ENCODE data around the gene ZC2HC1B. TPM values are rescaled to one million over a fixed set of nuclear protein-coding genes. Genes with fewer than 3 reads are reported as not detected.

ZC2HC1B gene
- total and polyA plus RNA-seq, 2 of the 8 experiments (the other 6 are each of a cell fraction or from before 2014, with no cell fraction given) = not detected

- Histone ChIP-seq H2BK120ac (replicated peaks; ENCODE audit: low read depth, low read length) (no peak overlapping the region), H3K27me3 (replicated peaks in 1 of 4; ENCODE audit: control insufficient read depth in 3 of 4, extremely low read depth in 1 of 4, insufficient read depth in 3 of 4, low read length in 3 of 4) (no peaks in the 10 kb centered on the region), H2BK20ac (ENCODE audit: low read length) (no peak overlapping the region), H4K91ac (replicated peaks; ENCODE audit: insufficient read length, low read length) (no peak overlapping the region), H3K18ac (ENCODE audit: extremely low read depth, low read length) (no peak overlapping the region), H3K4me3 (ENCODE audit: extremely low read depth in 1 of 4, insufficient read depth in 2 of 4, low read depth in 3 of 4, low read length in 4 of 4) (no peak overlapping the region), H3K9ac (replicated peaks in 1 of 4; ENCODE audit: extremely low read depth in 1 of 4, low read depth in 3 of 4, low read length in 3 of 4) (no peak overlapping the region), H2AK5ac (ENCODE audit: low read depth, low read length) (no peak overlapping the region), H4K20me1 (replicated peaks in 1 of 2; ENCODE audit: control insufficient read depth in 1 of 2, insufficient read depth in 2 of 2, low read length in 2 of 2) (no peaks in the 10 kb centered on the region), H2AFZ (ENCODE audit: low read length) (no peak overlapping the region), H3K4me2 (ENCODE audit: insufficient read depth in 1 of 2, low read depth in 2 of 2, low read length in 2 of 2) (no peak overlapping the region), H3K14ac (ENCODE audit: insufficient read length) (no peak overlapping the region), H3K4ac (replicated peaks; ENCODE audit: insufficient read length, low read depth, low read length) (no peak overlapping the region), H3K4me1 (replicated peaks in 1 of 4; ENCODE audit: control insufficient read depth in 3 of 4, insufficient read depth in 4 of 4, low read length in 3 of 4) (no peaks in the 10 kb centered on the region), H3K36me3 (ENCODE audit: control insufficient read depth in 2 of 4, insufficient read depth in 4 of 4, low read length in 3 of 4) (peaks cover 0 to 26% (median 0%) of the 10 kb centered on the region in 4 experiments; a peak in 1 of 8 replicates), H3K56ac (replicated peaks; ENCODE audit: insufficient read length, low read depth, low read length) (no peak overlapping the region), H3K23ac (ENCODE audit: insufficient read length) (no peak overlapping the region), H3K23me2 (ENCODE audit: low read depth, low read length) (no peaks in the 10 kb centered on the region), H2BK15ac (ENCODE audit: low read length) (no peak overlapping the region), H4K8ac (ENCODE audit: extremely low read depth, insufficient read depth, low read length) (no peak overlapping the region), H3K79me1 (ENCODE audit: low read depth, low read length) (no peaks in the 10 kb centered on the region), H2BK12ac (ENCODE audit: low read depth, low read length) (no peak overlapping the region), H3K79me2 (ENCODE audit: control insufficient read depth in 1 of 2, insufficient read depth in 2 of 2, low read length in 2 of 2) (no peaks in the 10 kb centered on the region), H4K5ac (ENCODE audit: insufficient read length, low read depth, low read length) (no peak overlapping the region), H2BK5ac (ENCODE audit: low read depth, low read length) (no peak overlapping the region), H3K27ac (ENCODE audit: low read depth, low read length) (no peak overlapping the region), H3K9me3 (ENCODE audit: insufficient read depth in 2 of 2, low read depth in 1 of 2, low read length in 1 of 2) (no peaks in the 10 kb centered on the region)
- DNase-seq (ENCODE audit: low read depth in 1 of 2, low spot score in 2 of 2) = no peak
- ChIA-PET POLR2A (ENCODE audit: partially characterized antibody) (interaction anchor here (1.5 kb wide), 1 partner anchor 14 kb away, joined by 9 read pairs; the partner anchor contains the start of gene LTV1), CTCF (ENCODE audit: partially characterized antibody) (no interaction called here)
- FAIRE-seq = no peak
- no peak for TF ChIP-seq RFX5 (IDR thresholded peaks at IDR 0.05; ENCODE audit: borderline replicate concordance, low read depth, low read length)
- no peak for TF ChIP-seq CEBPB (IDR thresholded peaks at IDR 0.05; ENCODE audit: low read depth, low read length)
- no peak for TF ChIP-seq BCL11A (IDR thresholded peaks at IDR 0.05; ENCODE audit: low read depth in 2 of 2, low read length in 2 of 2)
- TF ChIP-seq HDAC2 (IDR thresholded peaks at IDR 0.05; ENCODE audit: borderline replicate concordance in 1 of 2, low read depth in 2 of 2, low read length in 2 of 2) = no peak
- TF ChIP-seq SIX5 (IDR thresholded peaks at IDR 0.05; ENCODE audit: low read depth, low read length) = no peak
- no peak for TF ChIP-seq GABPA (IDR thresholded peaks at IDR 0.05; ENCODE audit: borderline replicate concordance, insufficient read depth, low read length)
- no peak for TF ChIP-seq SP1 (IDR thresholded peaks at IDR 0.05; ENCODE audit: low read depth, low read length)
- TF ChIP-seq RBBP5 (IDR thresholded peaks at IDR 0.05; ENCODE audit: borderline replicate concordance, low read depth, low read length) = no peak
- no peak for TF ChIP-seq RAD21 (IDR thresholded peaks at IDR 0.05 in 1 of 2, conservative IDR thresholded peaks at IDR 0.05 in 1 of 2; ENCODE audit: low read depth in 2 of 2, low read length in 2 of 2)
- no peak for TF ChIP-seq POLR2A (IDR thresholded peaks at IDR 0.05; ENCODE audit: control extremely low read depth in 1 of 2, low read depth in 2 of 2, low read length in 2 of 2)
- TF ChIP-seq CBX8 (IDR thresholded peaks at IDR 0.05; ENCODE audit: borderline replicate concordance, low read depth, low read length) = no peak
- no peak for TF ChIP-seq YY1 (IDR thresholded peaks at IDR 0.05; ENCODE audit: low read depth, low read length)
Measured at GRCh38 chr6:143828572-143828971, 35.7 kb upstream of the ZC2HC1B start.
